H9 (cell line): Measurements from ENCODE around the gene KIRREL3. TPM values are rescaled to one million over a fixed set of nuclear protein-coding genes. Genes with fewer than 3 reads are reported as not detected.

Source experiments
- DNase-seq: peaks from one replicate; pipeline ENCODE4 v3.0.0-alpha.2; 2017
- H2AFZ ChIP-seq: one replicate; pipeline ENCODE4 v1.6.1; 2013; ENCODE audit warnings: mild to moderate bottlenecking, low read length, control low read depth, moderate library complexity
- H2AK5ac ChIP-seq: 2 replicates; pipeline ENCODE4 v1.6.1; 2013; ENCODE audit warnings: low read length, control low read depth, mixed read lengths; ENCODE audit not compliant: insufficient read length
- H2BK120ac ChIP-seq: one replicate; pipeline ENCODE4 v1.6.1; 2013; ENCODE audit warnings: low read depth, mild to moderate bottlenecking, low read length, control low read depth, inconsistent platforms; ENCODE audit not compliant: poor library complexity, severe bottlenecking
- H2BK12ac ChIP-seq: 2 replicates; pipeline ENCODE4 v1.6.1; 2013; ENCODE audit warnings: low read length, control low read depth, mixed read lengths, low read depth; ENCODE audit not compliant: insufficient read length
- H2BK15ac ChIP-seq: 2 replicates; pipeline ENCODE4 v1.6.1; 2013; ENCODE audit warnings: low read depth, low read length, control low read depth
- H2BK20ac ChIP-seq: one replicate; pipeline ENCODE4 v1.6.1; 2013; ENCODE audit warnings: low read depth, mild to moderate bottlenecking, low read length, control low read depth, inconsistent platforms; ENCODE audit not compliant: poor library complexity, severe bottlenecking
- H2BK5ac ChIP-seq: 2 replicates; pipeline ENCODE4 v1.6.1; 2013; ENCODE audit warnings: low read length, control low read depth, mixed read lengths; ENCODE audit not compliant: insufficient read length
- H3K14ac ChIP-seq: 2 replicates; pipeline ENCODE4 v1.6.1; 2013; ENCODE audit warnings: low read length, control low read depth; ENCODE audit not compliant: insufficient read depth
- H3K18ac ChIP-seq: 2 replicates; pipeline ENCODE4 v1.6.1; 2013; ENCODE audit warnings: low read depth, mild to moderate bottlenecking, mixed read lengths, low read length, control low read depth; ENCODE audit not compliant: insufficient read length
- H3K23ac ChIP-seq: 2 replicates; pipeline ENCODE4 v1.6.1; 2013; ENCODE audit warnings: low read length, control low read depth, mixed read lengths, low read depth; ENCODE audit not compliant: insufficient read length
- H3K23me2 ChIP-seq: 2 replicates; pipeline ENCODE4 v1.6.1; 2013; ENCODE audit warnings: low read depth, mild to moderate bottlenecking, mixed read lengths, low read length, control low read depth; ENCODE audit not compliant: insufficient read length, poor library complexity, severe bottlenecking
- H3K27ac ChIP-seq: 2 replicates; pipeline ENCODE4 v1.5.1; 2013; ENCODE audit warnings: low read length, control low read depth, mixed read lengths, low read depth; ENCODE audit not compliant: insufficient read length
- H3K27me3 ChIP-seq: 2 replicates; pipeline ENCODE4 v1.6.1; 2013; ENCODE audit warnings: low read length, control low read depth, inconsistent platforms; ENCODE audit not compliant: insufficient read depth
- H3K4ac ChIP-seq: 2 replicates; pipeline ENCODE4 v1.6.1; 2013; ENCODE audit warnings: low read depth, mild to moderate bottlenecking, control low read depth, inconsistent platforms, low read length, moderate library complexity
- H3K4me1 ChIP-seq: 2 replicates; pipeline ENCODE4 v1.6.1; 2013; ENCODE audit warnings: low read length, control low read depth, inconsistent platforms; ENCODE audit not compliant: insufficient read depth
- H3K4me2 ChIP-seq: 2 replicates; pipeline ENCODE4 v1.6.1; 2013; ENCODE audit warnings: low read length, control low read depth, mixed read lengths; ENCODE audit not compliant: insufficient read length, insufficient read depth
- H3K56ac ChIP-seq: 2 replicates; pipeline ENCODE4 v1.6.1; 2013; ENCODE audit warnings: low read depth, mild to moderate bottlenecking, mixed read lengths, low read length, control low read depth; ENCODE audit not compliant: insufficient read length
- H3K79me1 ChIP-seq: 2 replicates; pipeline ENCODE4 v1.6.1; 2013; ENCODE audit warnings: low read depth, mild to moderate bottlenecking, moderate library complexity, low read length, control low read depth, inconsistent platforms; ENCODE audit not compliant: insufficient read depth, poor library complexity, severe bottlenecking
- H3K79me2 ChIP-seq: 2 replicates; pipeline ENCODE4 v1.6.1; 2013; ENCODE audit warnings: low read length, control low read depth, inconsistent platforms; ENCODE audit not compliant: insufficient read depth
- H3K9ac ChIP-seq: 2 replicates; pipeline ENCODE4 v1.6.1; 2013; ENCODE audit warnings: low read length, control low read depth, mixed read lengths; ENCODE audit not compliant: insufficient read length; ENCODE audit errors: extremely low read depth
- H3K9me3 ChIP-seq: one replicate; pipeline ENCODE4 v1.6.1; 2013; ENCODE audit warnings: low read depth, low read length, inconsistent platforms; ENCODE audit not compliant: control insufficient read depth
- H3T11ph ChIP-seq: one replicate; pipeline ENCODE4 v1.6.1; 2013; ENCODE audit warnings: mild to moderate bottlenecking, low read length, control low read depth, inconsistent platforms
- H4K20me1 ChIP-seq: one replicate; pipeline ENCODE4 v1.6.1; 2013; ENCODE audit not compliant: control insufficient read depth, insufficient read length, insufficient read depth
- H4K5ac ChIP-seq: 2 replicates; pipeline ENCODE4 v1.6.1; 2013; ENCODE audit warnings: low read depth, mild to moderate bottlenecking, mixed read lengths, low read length, control low read depth; ENCODE audit not compliant: insufficient read length
- H4K8ac ChIP-seq: replicated peaks from 2 replicates; pipeline ENCODE4 v1.6.1; 2013; ENCODE audit warnings: low read length, control low read depth, mixed read lengths, low read depth; ENCODE audit not compliant: insufficient read length
- H4K91ac ChIP-seq: 2 replicates; pipeline ENCODE4 v1.6.1; 2013; ENCODE audit warnings: low read depth, mild to moderate bottlenecking, moderate library complexity, mixed read lengths, low read length, control low read depth; ENCODE audit not compliant: insufficient read length
- H3K27ac Mint-ChIP-seq, 3 experiments: 2 replicates in 2 of 3; 3 replicates in 1 of 3; pipeline ENCODE4 v1.8.0; 2020 to 2021; ENCODE audit warnings: mixed read lengths in 3 of 3, mild to moderate bottlenecking in 1 of 3, moderate library complexity in 1 of 3
- H3K27me3 Mint-ChIP-seq: 2 replicates; pipeline ENCODE4 v1.8.0; 2021; ENCODE audit warnings: low read depth, mild to moderate bottlenecking, moderate library complexity, mixed read lengths
- H3K36me3 Mint-ChIP-seq, 3 experiments: 2 replicates in 2 of 3; 3 replicates in 1 of 3; pipeline ENCODE4 v1.8.0; 2020 to 2021; ENCODE audit warnings: low read depth in 3 of 3, mixed read lengths in 3 of 3; ENCODE audit not compliant: insufficient read depth in 1 of 3
- H3K4me1 Mint-ChIP-seq, 2 experiments: 2 replicates each; pipeline ENCODE4 v1.8.0; 2020; ENCODE audit warnings: mixed read lengths in 2 of 2
- H3K4me3 Mint-ChIP-seq, 2 experiments: 2 replicates in 1 of 2; 3 replicates in 1 of 2; pipeline ENCODE4 v1.8.0; 2020 to 2021; ENCODE audit warnings: mild to moderate bottlenecking in 2 of 2, mixed read lengths in 2 of 2, moderate library complexity in 1 of 2
- H3K9me3 Mint-ChIP-seq, 2 experiments: 2 replicates in 1 of 2; 3 replicates in 1 of 2; pipeline ENCODE4 v1.8.0; 2020; ENCODE audit warnings: mild to moderate bottlenecking in 2 of 2, mixed read lengths in 2 of 2, moderate library complexity in 1 of 2
- WGBS: extraction: QIAGEN DNeasy Blood & Tissue Kit; methylation state at CpG from one replicate; pipeline ENCODE4 v1.1.7; 2013; ENCODE audit warnings: missing lambda C conversion rate, low lambda C conversion rate, mixed read lengths; ENCODE audit not compliant: insufficient read length; ENCODE audit errors: extremely low coverage; 5-methylcytosine and 5-hydroxymethylcytosine counted together
- total RNA-seq: library from RNA; stranded (reverse); gene quantifications from 2 replicates; pipeline ENCODE4 v1.2.1, GENCODE V29; 2021
- TF ChIP-seq, protein P1 (sequence below): fragments of 200-600 bp; sonication (generic); conservative IDR thresholded peaks from 3 replicates; pipeline ENCODE4 v1.8.0; 2021; ENCODE audit warnings: antibody characterized with exemption, mild to moderate bottlenecking

The KIRREL3 gene
- total RNA-seq, 1 experiment from 2014 or later: 0.17 TPM

DNA sequence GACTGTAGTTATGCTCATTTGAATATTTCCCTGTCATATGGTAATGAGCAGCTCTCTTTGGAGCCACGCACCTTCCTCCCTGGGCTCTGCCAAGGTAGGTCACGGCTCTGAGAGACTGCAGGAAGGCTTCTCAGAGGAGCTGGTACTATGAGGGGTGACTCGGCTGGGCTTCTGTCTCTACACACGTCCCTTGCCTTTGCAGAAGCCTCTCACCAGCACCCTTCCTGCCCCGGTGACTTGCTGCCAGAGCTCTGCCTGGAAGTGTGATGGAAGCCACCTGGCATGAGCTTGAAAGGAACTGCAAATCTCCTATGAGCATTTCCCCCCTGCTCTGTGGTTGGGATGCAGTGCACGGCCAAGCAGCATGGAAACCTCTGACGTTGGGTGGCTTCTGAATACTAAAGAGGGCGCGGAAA lies 74.2 kb downstream of the KIRREL3 start:
- TF ChIP-seq, protein P1, sequence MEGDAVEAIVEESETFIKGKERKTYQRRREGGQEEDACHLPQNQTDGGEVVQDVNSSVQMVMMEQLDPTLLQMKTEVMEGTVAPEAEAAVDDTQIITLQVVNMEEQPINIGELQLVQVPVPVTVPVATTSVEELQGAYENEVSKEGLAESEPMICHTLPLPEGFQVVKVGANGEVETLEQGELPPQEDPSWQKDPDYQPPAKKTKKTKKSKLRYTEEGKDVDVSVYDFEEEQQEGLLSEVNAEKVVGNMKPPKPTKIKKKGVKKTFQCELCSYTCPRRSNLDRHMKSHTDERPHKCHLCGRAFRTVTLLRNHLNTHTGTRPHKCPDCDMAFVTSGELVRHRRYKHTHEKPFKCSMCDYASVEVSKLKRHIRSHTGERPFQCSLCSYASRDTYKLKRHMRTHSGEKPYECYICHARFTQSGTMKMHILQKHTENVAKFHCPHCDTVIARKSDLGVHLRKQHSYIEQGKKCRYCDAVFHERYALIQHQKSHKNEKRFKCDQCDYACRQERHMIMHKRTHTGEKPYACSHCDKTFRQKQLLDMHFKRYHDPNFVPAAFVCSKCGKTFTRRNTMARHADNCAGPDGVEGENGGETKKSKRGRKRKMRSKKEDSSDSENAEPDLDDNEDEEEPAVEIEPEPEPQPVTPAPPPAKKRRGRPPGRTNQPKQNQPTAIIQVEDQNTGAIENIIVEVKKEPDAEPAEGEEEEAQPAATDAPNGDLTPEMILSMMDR: no peak
- no peak overlapping the region for H2BK12ac ChIP-seq
- H3K4me1 Mint-ChIP-seq: peaks cover 4 to 6% of the 10 kb centered on the region in 2 experiments; a peak in 3 of 4 replicates

More for the DNA sequence above, 74.2 kb downstream of the KIRREL3 start:
- H4K20me1 ChIP-seq: no peaks in the 10 kb centered on the region
- no peak overlapping the region for H2BK120ac ChIP-seq
- H3T11ph ChIP-seq: no peak overlapping the region
- no peaks in the 10 kb centered on the region for H3K9me3 ChIP-seq
- H3K36me3 Mint-ChIP-seq: no peaks in the 10 kb centered on the region
- H3K79me1 ChIP-seq: no peaks in the 10 kb centered on the region
- H3K27ac ChIP-seq: no peak overlapping the region
- no peak overlapping the region for H3K9ac ChIP-seq
- H3K4me2 ChIP-seq: no peak overlapping the region
- H2BK15ac ChIP-seq: no peak overlapping the region
- no peak overlapping the region for H2AK5ac ChIP-seq
- peak; percentile 20 for DNase-seq
- no peaks in the 10 kb centered on the region for H3K27me3 ChIP-seq
- H3K23me2 ChIP-seq: no peaks in the 10 kb centered on the region
- no peak overlapping the region for H4K91ac ChIP-seq
- no peak overlapping the region for H3K18ac ChIP-seq
- no peak overlapping the region for H3K23ac ChIP-seq
- no peak overlapping the region for H3K4ac ChIP-seq
- H3K27ac Mint-ChIP-seq: peak overlapping the region in 1 of 3 experiments; percentile 16; a peak in 1 of 7 replicates
- H3K27me3 Mint-ChIP-seq: peaks cover 2% of the 10 kb centered on the region
- H3K79me2 ChIP-seq: no peaks in the 10 kb centered on the region
- no peak overlapping the region for H2BK5ac ChIP-seq
- H3K4me3 Mint-ChIP-seq: no peak overlapping the region
- H4K8ac ChIP-seq: no peak overlapping the region
- WGBS: no CpG with 5 or more reads among the region's 9 CpGs
- no peaks in the 10 kb centered on the region for H3K4me1 ChIP-seq
- H3K56ac ChIP-seq: no peak overlapping the region
- H4K5ac ChIP-seq: no peak overlapping the region
- no peak overlapping the region for H2BK20ac ChIP-seq
- H3K14ac ChIP-seq: peak overlapping the region; percentile 74
- peaks cover 0 to 3% of the 10 kb centered on the region in 2 experiments; a peak in 1 of 5 replicates for H3K9me3 Mint-ChIP-seq
- no peak overlapping the region for H2AFZ ChIP-seq
